ENCODE measurements around the gene SMIM26. TPM values are rescaled to one million over a fixed set of nuclear protein-coding genes. Genes with fewer than 3 reads are reported as not detected.

SMIM26 gene, protein sequence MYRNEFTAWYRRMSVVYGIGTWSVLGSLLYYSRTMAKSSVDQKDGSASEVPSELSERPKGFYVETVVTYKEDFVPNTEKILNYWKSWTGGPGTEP
- total RNA-seq, result 75.2 and 96.4 TPM in 2 replicates

DNA sequence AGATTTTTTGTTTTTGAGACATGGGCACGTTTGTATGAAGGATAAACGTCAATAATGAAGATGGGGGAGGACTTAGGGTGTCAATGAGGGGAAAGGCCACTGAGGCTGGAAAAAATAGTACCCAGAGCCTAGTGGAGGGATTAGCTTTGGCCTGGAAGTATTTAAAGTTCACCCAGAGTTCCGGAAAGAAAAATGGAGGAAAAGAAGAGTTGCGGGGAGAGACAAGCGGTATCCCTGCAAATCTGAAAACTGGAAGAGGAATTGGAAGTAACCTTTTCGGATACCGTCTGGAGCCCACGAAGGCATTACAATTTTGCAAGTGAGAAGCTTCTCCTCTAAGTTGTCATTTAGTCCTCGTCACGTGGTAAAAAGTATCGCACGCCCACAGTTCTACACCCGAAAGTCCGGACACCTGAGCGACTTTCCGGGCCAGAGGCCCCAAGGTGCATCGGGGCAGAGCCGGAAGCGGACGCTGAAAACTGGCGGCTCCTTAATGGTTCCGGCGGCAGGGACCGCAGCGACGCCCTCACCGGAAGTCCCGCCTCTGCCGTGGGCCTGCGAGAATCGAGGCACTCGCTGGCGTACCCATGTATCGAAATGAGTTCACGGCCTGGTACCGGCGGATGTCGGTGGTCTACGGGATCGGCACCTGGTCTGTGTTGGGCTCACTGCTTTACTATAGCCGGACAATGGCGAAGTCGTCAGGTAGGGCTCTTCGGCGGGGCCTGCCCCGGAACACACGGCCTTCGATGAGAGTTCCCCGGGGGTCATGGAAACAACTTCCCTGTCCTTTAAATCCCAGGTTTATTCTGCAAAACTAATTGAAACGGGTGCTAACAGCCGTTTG is at the start of gene SMIM26:
TSS of gene SMIM26 (plus strand) at position 541 of the 847 bp plus-strand sequence. CDS start at position 588, 47 bp downstream.

DNA sequence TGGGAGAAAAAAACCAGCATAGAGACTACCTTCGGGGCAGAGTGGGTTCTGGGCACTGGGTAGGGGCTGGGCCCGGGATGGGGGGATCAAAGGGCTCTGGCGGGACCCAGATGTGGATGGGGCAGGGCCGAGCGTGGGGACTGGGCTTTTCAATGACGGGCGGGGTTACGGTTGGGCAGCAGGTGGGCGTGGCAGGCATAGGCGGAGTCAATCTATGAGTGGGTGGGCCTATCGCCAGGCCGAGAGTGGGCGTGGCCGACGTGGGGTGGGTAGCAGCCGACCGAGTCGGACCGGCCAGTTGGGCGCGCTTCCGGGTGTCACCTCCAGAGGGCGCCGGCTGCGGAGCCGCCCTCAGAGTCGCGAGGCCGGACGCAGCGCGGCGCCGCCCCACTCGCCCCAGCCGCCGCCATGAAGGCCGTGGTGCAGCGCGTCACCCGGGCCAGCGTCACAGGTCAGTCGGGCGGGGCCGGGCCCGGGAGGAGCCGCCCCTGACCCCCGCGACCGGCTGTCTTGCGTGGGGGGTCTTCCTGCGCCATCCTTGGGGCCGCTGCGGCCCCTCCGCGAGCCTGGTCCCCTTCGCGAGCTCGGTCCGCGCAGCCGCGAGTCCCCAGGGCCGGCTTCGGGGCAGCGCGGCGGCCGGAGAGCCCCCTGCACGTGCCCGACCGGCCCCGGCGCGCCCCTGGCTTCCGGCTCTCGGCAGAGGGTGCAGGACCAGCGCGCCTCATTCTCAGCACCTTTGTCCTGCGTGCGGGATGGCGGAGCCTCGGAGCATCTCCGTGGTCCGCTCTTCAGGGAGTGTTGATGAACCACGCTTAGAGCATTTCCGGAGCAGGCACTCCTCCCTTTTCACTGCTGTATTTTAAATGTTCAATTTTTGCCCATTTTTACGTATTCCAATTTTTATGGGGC is 20.7 kb downstream of the SMIM26 start, which contains the start of gene DTD1:
TSS of gene DTD1 (plus strand) at position 390 of the 909 bp plus-strand sequence. CDS start at position 409, 19 bp downstream.

Other genes starting within 250 kb of the SMIM26 start
- gene DZANK1, start 100.4 kb upstream of the SMIM26 start, total RNA-seq, result 0.56 and 1.2 TPM in 2 replicates
- 17.8 and 19.4 TPM in 2 replicates for gene POLR3F, start 100.0 kb upstream of the SMIM26 start, total RNA-seq
- 10.2 and 11.0 TPM in 2 replicates for gene RBBP9, start 70.2 kb upstream of the SMIM26 start, total RNA-seq
- 47.4 and 75.2 TPM in 2 replicates for gene SEC23B, start 59.5 kb upstream of the SMIM26 start, total RNA-seq
- 52.4 and 97.8 TPM in 2 replicates for gene DTD1, start 20.6 kb downstream of the SMIM26 start, total RNA-seq
- gene SCP2D1, start 246.4 kb downstream of the SMIM26 start, total RNA-seq, result not detected in 2 replicates